PC-9 (cell line): ENCODE results near the gene SERPINB13.

Source experiments
- CTCF ChIP-seq: fragments of 200-600 bp; sonication (generic); conservative IDR thresholded peaks from 2 replicates; pipeline ENCODE4 v1.6.1; 2017; ENCODE audit warnings: mixed run types, antibody characterized with exemption, mild to moderate bottlenecking, moderate library complexity
- EZH2 ChIP-seq: fragments of 200-600 bp; sonication (generic); IDR thresholded peaks from 2 replicates; pipeline ENCODE4 v1.8.0; 2017; ENCODE audit warnings: antibody characterized with exemption, low read depth

DNA sequence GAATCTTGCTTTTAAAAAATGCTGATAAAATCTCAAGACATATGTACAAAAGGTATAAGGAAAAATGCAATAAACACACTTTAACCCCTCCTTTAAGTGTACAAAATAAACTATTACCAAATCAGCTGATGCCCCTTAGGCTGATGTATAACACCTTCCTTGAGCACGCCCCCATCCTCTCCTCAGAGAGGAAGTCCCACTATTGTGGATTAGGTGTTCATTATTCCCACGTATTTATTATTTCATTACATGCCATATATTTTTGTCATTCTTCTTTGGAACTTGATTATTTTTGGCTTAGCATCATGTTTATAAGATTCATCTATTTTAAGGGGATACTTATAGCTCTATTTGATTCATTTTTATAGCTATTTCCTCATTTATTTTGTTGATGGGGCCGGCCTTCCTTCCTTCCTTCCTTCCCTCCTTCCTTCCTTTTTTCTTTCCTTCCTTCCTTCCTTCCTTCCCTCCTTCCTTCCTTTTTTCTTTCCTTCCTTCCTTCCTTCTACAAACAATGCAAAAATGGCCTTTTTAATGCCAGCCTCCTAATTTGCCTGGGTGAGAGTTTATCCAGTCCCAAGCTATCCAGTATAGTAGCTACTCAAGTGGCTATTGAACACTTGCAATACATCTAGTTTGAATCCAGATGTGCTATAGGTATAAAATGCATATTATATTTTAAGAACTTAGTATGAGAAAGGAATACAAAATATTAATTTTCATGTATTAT, 4.0 kb downstream of the SERPINB13 start:
- TF ChIP-seq CTCF (no peak), EZH2 (no peak)
